Central memory CD4-positive, alpha-beta T cell (primary cell): ENCODE measurements around the gene PRKCE.
"Not testable (repeated sequence)": the region's sequence is repeated elsewhere in the genome, so short reads cannot be mapped to it uniquely, and the experiment has no call there.

Experiments
- DNase-seq: peaks from one replicate; pipeline ENCODE4 v3.0.0; 2022

The PRKCE gene

GRCh38 chr2:45700407-45701013 is 49.0 kb downstream of the PRKCE start:
- no peak for DNase-seq

GRCh38 chr2:45705233-45705632 is 53.8 kb downstream of the PRKCE start:
- no peak for DNase-seq

GRCh38 chr2:45706033-45706432 is 54.6 kb downstream of the PRKCE start:
- no peak for DNase-seq

GRCh38 chr2:45707006-45707405 is 55.5 kb downstream of the PRKCE start:
- no peak for DNase-seq

DNA sequence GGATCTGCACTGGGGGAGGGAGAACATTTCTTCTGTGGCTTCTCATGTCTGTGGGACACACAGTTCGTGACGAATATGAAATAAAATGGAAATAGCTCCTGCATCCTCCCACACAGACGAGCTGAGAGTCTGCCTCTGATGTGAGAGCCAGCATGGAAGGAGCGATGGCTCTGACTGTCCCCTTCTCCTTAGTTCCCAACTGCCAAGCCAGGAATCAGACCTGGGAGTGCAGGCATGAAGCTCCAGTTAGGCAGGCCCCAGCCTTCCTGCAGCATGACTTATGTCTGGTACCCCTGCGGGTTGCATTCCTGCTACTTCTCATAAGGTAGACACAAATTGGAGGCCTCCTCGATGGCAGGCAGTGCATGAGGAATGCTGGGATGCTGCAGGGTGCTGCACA is 56.2 kb downstream of the PRKCE start:
- no peak for DNase-seq

- no peak for DNase-seq
Measured at GRCh38 chr2:45708501-45708900, 57.0 kb downstream of the PRKCE start.

- no peak for DNase-seq
Measured at GRCh38 chr2:45709137-45709536, 57.7 kb downstream of the PRKCE start.

GRCh38 chr2:45710468-45710867 is 59.0 kb downstream of the PRKCE start:
- DNase-seq = no peak

DNA sequence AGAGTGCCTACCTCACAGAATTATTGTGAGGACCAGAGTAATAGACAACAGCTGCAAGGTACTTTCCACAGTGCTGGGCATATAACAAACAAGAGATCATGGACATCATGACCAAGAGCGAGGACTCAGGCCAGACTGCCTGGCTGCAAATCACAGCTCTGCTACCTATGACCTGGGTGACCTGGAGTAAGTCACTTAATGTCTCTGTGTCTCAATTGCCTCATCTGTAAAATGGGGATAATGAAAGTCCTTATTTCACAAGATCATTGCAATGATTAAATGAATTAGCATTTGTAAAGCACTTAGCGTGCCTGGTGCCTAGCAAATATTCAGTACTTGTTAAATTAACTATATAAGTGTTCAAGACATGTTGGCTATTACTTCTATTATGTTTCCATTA is 59.7 kb downstream of the PRKCE start:
- no peak for DNase-seq

DNA sequence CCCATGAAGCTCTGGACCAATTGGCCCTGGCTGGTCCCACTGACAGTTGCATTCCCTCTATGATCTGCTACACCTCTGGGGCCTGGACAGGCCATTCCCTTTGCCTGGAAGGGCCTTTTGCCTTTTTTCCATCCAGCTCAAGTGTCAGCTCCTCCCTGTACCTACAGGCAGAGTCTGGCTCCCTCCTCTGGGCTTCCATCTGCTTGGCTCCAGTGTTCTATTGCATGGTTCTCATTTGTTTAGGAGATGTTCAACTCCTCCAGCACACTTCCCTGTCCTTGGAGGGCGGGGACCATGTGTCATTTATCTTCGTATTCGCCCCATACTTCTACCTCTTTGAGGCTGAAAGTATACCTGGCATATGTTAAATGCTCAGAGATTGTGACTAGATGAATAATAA is 61.1 kb downstream of the PRKCE start:
- DNase-seq = no peak

GRCh38 chr2:45713136-45713535 is 61.7 kb downstream of the PRKCE start:
- no peak for DNase-seq

DNA sequence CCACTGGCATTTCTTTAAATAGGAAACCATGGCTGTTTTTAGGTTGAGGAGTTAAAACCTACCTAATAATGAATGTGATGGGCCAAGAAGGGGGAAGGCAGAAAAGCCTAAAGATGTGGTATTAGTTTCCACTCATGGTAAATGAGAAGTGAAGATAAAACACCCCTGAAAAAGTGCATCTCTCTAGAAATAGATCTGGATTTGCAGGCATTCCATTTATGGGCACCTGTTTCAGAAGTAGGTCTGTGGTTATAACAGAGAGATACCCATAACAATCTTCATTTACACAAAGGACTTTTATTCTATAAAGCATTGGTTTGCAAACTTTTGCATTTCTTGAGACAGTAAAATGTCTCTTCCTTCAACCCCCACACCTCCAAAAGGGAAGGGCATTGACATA is 62.1 kb downstream of the PRKCE start:
- DNase-seq = no peak

DNA sequence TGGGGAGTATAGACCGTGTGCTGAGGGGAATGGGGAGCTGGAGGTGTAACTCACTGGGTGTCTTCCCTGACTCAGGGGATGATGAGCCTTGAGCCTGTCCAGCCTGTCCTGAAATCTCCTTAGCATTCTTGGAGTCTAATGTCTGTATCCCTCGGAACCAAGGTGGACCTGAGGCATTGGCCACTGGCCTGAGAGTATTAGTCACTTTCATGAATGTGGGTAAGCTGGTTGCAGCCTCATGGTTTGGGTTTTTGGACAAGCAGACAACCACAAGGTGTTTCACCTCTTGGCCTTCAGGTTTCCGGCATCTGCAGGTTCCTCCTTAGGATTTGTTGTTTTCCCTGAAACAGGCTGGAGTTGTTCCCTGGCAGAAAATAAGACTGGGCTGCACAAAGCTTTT is 63.2 kb downstream of the PRKCE start:
- DNase-seq = no peak

DNA sequence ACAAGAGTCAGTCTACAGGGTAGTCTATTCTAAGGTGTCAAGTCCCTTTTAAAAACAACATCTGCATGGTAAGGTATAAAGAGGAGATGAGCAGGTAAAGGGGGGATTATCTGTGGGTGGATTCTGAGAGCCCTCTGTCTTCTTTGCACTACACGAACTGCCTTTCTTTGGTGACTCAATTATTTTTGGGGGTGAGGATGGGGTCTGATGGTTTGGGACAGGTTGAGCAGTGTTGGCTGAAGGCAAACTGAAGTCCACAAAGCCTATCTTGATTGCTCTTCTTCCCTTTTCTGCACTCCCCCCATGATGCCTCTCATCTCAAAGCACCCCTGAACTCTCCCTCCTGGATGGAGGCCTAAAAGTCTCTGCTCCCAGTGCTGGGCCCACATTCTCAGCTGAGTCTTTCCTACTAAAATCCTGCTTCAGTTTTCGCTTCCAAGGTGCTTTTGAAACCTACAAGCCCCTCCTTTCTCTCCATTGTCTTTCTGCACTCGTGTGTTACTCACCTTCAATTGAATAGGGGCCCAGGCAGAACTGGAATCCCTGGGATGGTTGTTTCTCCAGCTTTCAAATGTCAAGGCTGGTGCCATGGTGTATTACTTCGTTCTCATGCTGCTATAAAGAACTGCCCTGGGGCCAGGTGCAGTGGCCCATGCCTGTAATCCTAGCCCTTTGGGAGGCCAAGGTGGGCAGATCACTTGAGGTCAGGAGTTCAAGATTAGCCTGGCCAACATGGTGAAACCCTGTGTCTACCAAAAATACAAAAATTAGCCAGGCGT is 64.3 kb downstream of the PRKCE start:
- DNase-seq = no peak

DNA sequence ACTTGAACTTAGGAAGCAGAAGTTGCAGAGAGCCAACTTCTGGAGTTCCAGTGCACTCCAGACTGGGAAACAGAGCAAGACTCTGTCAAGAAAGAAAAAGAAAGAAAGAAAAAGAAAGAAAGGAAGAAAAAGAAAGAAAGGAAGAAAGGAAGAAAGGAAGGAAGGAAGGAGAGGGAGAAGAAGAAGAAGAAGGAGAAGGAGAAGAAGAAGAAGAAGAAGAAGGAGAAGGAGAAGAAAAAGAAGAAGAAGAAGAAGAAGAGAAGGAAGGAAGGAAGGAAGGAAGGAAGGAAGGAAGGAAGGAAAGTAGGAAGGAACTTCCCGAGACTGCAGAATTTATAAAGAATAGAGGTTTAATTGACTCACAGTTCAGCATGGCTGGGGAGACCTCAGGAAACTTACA is 65.0 kb downstream of the PRKCE start:
- DNase-seq = not testable (repeated sequence)

DNA sequence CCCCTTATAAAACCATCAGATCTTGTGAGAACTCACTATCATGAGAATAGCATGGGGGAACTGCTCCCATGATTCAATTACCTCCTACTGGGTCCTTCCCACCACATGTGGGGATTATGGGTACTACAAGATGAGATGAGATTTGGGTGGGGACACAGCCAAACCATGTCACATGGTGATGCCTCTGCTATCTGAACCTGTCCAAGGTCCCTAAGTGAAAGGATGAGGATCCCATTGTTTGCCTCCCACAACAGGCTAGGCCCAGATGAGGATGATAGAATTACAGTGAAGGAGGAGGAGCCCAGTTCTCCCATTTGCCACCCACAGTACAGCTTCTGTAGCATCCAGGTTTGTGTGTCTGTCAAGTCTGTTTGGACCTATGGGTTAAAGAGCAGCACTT is 65.4 kb downstream of the PRKCE start:
- no peak for DNase-seq

DNA sequence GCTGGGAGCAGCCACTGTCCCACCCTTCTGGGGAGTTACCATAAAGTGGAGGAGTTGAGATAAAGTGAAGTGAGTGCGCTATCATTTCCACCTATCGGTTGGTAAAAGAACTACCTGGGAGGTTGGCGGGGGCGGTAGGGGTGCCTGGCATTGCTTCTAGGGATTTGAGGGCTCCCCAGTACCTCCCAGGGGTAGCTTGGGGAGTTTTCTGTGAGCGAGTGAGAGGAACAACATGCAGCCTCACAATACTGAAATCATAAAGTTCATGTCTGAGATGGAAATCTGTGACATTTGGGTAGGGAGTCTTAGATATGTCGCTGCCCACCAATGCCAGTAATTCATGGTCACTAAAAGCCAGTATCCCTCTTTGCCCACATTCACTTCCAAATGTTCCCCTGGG is 68.7 kb downstream of the PRKCE start:
- no peak for DNase-seq

DNA sequence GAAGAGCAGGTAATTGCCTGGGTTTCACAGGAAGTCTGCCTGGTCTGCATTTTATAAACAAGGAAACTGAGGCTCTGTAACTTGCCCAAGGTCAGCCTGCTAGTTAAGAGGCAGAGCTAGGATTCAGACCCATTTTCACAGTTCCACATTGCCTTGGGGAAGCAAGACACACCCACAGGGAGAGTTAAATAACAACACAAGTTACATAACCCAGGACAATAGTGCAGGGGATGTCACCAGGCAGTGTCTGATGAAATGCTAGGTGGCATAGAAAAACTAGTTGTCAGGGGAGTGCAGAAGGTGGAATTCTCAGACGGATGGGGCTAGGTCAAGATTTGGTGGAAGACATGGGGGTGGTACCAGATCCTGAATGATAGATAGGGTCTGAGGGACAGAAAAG is 69.7 kb downstream of the PRKCE start:
- DNase-seq = no peak

DNA sequence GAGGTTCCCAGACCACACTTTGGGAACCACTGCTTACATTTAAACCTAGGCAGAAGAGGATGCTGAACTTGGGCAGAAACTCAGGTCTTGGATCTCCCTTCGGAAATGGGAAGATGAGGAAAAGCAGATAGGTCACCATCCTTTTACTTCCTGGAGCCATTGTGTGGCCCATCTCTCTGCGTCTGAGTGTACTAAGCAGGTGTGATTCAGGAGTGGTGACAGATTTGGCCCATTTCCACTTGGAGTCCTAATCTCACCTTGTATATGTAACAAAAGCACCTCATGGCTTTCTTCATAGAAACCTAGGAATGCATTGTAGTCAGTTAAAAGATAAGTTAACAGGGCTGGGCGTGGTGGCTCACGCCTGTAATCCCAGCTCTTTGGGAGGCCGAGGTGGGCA is 71.0 kb downstream of the PRKCE start:
- DNase-seq = no peak

- DNase-seq = no peak
Measured at GRCh38 chr2:45723857-45724256, 72.4 kb downstream of the PRKCE start.

GRCh38 chr2:45724335-45724734 is 72.9 kb downstream of the PRKCE start:
- DNase-seq = no peak

- no peak for DNase-seq
Measured at GRCh38 chr2:45725731-45726130, 74.3 kb downstream of the PRKCE start.

- DNase-seq = no peak
Measured at GRCh38 chr2:45726188-45726587, 74.7 kb downstream of the PRKCE start.

GRCh38 chr2:45728458-45728942 is 77.0 kb downstream of the PRKCE start:
- DNase-seq = no peak
